GM18951 (cell line): ENCODE measurements around the gene MCC.

ENCODE experiments used
- POLR2A ChIP-seq: IDR thresholded peaks from 4 replicates; pipeline ENCODE4 v1.6.1; 2011; ENCODE audit warnings: mild to moderate bottlenecking; ENCODE audit not compliant: insufficient read length, insufficient read depth; ENCODE audit errors: extremely low read depth
- in situ Hi-C: fragments of 300-500 bp; cut with MboI; formaldehyde crosslinking; loops from one replicate; pipeline ENCODE4 v1.12.0; 2022; ENCODE audit warnings: low sequenced_read_pairs, mixed read lengths, inconsistent platforms; ENCODE audit not compliant: unreplicated experiment

The MCC gene

DNA sequence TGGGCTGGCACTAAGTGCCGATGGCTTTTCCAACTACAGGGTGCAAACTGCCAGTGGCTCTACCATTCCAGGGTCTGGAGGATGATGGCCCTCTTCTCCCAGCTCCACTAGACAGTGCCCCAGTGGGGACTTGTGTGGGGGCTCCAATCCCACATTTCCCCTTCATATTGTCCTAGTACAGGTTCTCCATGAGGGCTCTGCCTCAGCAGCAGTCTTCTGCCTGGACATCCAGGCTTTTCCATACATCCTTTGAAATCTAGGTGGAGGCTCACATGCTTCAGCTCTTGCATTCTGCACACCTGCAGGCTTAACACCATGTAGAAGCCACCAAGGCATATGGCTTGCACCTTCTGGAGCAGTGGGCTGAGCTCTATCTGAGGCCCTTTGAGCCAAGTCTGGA, 123.8 kb downstream of the MCC start:
- no peak for TF ChIP-seq POLR2A

DNA sequence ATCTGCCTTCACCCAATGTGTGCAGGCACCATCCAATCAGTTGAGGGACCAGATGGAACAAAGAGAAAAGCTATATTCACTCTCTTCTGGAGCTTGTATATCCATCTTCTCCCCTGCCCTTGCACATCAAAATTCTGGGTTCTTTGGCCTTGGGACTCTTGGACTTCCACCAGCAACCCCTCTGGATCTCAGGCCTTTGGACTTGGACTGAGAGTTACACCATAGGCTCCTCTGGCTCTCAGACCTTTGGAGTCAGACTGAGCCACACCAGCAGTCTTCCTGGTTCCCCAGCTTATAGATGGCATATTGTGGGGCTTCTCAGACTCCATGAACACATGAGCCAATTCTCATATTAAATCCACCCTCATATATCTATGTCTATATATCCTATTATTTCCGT, 126.6 kb downstream of the MCC start:
- no peak for TF ChIP-seq POLR2A
- in situ Hi-C loops, result loop anchor here (25.0 kb wide), 1 partner anchor 251 kb away; no protein-coding TSS in a partner anchor

More for the DNA sequence above, 123.8 kb downstream of the MCC start:
- in situ Hi-C loops, result loop anchor here (25.0 kb wide), 1 partner anchor 248 kb away; no protein-coding TSS in a partner anchor

- TF ChIP-seq POLR2A, result no peak
- in situ Hi-C loops, result loop anchor here (25.0 kb wide), 1 partner anchor 253 kb away; no protein-coding TSS in a partner anchor
These were observed 128.8 kb downstream of the MCC start for GRCh38 chr5:113359419-113359818.

- TF ChIP-seq POLR2A, result no peak
- in situ Hi-C loops, result loop anchor here (25.0 kb wide), 1 partner anchor 254 kb away; no protein-coding TSS in a partner anchor
These were observed 129.6 kb downstream of the MCC start for GRCh38 chr5:113358696-113359095.

GRCh38 chr5:113357696-113358476, 130.4 kb downstream of the MCC start:
- TF ChIP-seq POLR2A, result no peak
- in situ Hi-C loops, result loop anchor here (25.0 kb wide), 1 partner anchor 254 kb away; no protein-coding TSS in a partner anchor

DNA sequence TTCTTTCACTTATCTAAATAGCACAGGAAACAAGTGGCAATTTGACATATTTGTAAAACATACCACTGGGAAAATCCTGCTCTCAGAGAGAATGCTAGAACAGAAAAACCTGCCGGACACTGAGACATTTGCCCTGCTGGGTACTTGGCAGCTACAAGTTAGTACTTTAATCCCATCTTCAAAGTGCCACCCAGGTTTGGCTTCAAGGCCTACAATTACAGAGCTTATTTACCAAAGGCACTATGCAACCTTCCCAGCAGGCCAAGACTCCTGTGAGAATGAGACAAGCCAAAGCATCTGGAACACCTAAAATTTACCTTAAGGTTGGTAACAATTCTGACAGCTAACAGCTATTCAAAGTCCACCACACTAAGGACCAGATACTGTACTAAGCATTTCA, 131.8 kb downstream of the MCC start:
- in situ Hi-C loops, result loop anchor here (25.0 kb wide), 1 partner anchor 256 kb away; no protein-coding TSS in a partner anchor
- no peak for TF ChIP-seq POLR2A

DNA sequence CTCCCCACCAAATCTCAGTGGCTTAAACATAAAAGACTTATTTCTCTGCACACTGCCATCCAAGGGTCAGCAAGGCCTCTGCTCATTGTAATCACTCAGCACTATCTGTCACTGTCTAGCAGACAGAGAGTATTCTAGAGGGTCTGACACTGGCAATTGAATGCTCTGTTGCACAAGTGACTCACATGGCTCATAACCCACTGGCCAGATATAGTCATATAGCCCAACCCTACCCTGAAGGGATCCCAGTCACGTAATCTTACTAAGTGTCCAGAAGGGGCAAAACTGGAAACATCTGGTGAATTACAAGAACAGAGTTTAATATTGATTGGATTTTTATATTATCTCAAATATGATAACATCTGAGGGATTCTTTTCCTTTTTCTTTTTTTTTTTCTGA, 134.2 kb downstream of the MCC start:
- no peak for TF ChIP-seq POLR2A
- in situ Hi-C loops, result loop anchor here (25.0 kb wide), 1 partner anchor 258 kb away; no protein-coding TSS in a partner anchor

DNA sequence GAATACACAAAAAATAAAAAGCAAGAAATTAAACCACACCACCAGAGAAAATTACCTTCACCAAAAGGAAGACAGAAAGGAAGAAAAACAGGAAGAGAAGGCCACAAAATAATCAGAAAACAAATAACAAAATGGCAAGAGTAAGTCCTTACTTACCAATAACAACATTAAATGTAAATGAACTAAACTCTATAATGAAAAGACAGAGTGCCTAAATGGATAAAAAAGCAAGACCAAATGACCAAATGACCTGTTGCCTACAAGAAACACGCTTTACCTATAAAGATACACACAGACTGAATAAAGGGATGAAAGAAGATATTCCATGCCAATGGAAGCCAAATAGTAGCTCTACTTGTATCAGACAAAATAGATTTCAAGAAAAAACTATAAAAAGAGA, 140.7 kb downstream of the MCC start:
- in situ Hi-C loops, result no loop called here
- no peak for TF ChIP-seq POLR2A

- in situ Hi-C loops, result no loop called here
These were observed 143.0 kb downstream of the MCC start for GRCh38 chr5:113344973-113345940.

GRCh38 chr5:113343343-113343742, 144.9 kb downstream of the MCC start:
- TF ChIP-seq POLR2A, result no peak
- in situ Hi-C loops, result no loop called here

More at GRCh38 chr5:113344973-113345940, 143.0 kb downstream of the MCC start:
- TF ChIP-seq POLR2A, result no peak

DNA sequence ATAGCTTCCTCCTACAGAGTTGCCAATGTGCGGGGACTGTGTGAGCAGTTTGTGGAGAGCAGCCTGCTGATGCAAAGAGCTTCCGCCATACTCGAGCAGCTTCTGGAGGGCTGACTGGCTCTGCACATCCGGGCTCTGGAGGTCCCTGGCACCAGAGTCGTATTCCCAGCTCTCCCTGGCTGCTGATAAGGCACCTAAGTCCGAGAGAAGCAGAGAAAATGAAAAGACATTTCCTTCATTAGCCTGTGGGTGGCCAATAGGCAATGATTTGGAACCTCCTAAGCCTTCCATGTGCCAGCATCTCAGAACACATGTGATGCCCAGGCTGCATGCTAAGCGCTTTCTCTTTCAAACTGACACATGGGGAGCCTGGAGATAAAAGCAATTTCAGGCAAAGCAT, 147.7 kb downstream of the MCC start:
- TF ChIP-seq POLR2A, result no peak
- in situ Hi-C loops, result no loop called here

- in situ Hi-C loops, result no loop called here
- no peak for TF ChIP-seq POLR2A
These were observed 149.6 kb downstream of the MCC start for GRCh38 chr5:113338628-113339027.
